Panc1 (cell line): ENCODE results near the gene MATCAP1. TPM values are rescaled to one million over a fixed set of nuclear protein-coding genes. Genes with fewer than 3 reads are reported as not detected.

Experiments used
- ATAC-seq: fragments of 200-7000 bp; cut with Tn5 transposase; 2 replicates; pipeline ENCODE4 v1.9.1; 2020; ENCODE audit warnings: mild to moderate bottlenecking, moderate library complexity
- BruUV-seq: library from RNA; stranded (reverse); fragments of 400-500 nt; replicated peaks from 2 replicates; lab custom pipeline; 2021; lab: Mats Ljungman, UMichigan
- CTCF ChIA-PET: fragments of 300-600 bp; sonication (Branson Sonifier 250); formaldehyde crosslinking; loops from one replicate; lab custom pipeline; 2022; ENCODE audit warnings: antibody characterized with exemption; lab: Charles Lee
- POLR2A ChIA-PET: fragments of 300-600 bp; sonication (Branson Sonifier 250); formaldehyde crosslinking; loops from one replicate; lab custom pipeline; 2022; ENCODE audit warnings: antibody characterized with exemption; lab: Charles Lee
- DNase-seq: peaks from one replicate; pipeline ENCODE4 v3.0.0-alpha.2; 2010; ENCODE audit warnings: low read depth, low spot score
- H3K27ac ChIP-seq: 2 replicates; pipeline ENCODE4 v1.5.1; 2011; ENCODE audit warnings: mild to moderate bottlenecking, low read length, inconsistent platforms
- H3K27me3 ChIP-seq: fragments of 200-500 bp; sonication (Bioruptor generic); 2 replicates; pipeline ENCODE4 v1.6.0; 2014; ENCODE audit warnings: low read length, inconsistent platforms; ENCODE audit not compliant: control insufficient read depth, insufficient read depth
- H3K36me3 ChIP-seq: fragments of 200-500 bp; sonication (Bioruptor generic); 2 replicates; pipeline ENCODE4 v1.5.1; 2014; ENCODE audit warnings: inconsistent platforms, mild to moderate bottlenecking, low read length, moderate library complexity; ENCODE audit not compliant: control insufficient read depth, insufficient read depth
- H3K4me1 ChIP-seq: 2 replicates; pipeline ENCODE4 v1.5.1; 2011; ENCODE audit warnings: inconsistent platforms, mild to moderate bottlenecking, low read length, moderate library complexity; ENCODE audit not compliant: control insufficient read depth, insufficient read depth
- H3K4me3 ChIP-seq, 2 experiments: 2 replicates each; pipeline ENCODE4 v1.5.1; 2011 to 2012; ENCODE audit warnings: low read depth in 2 of 2, low read length in 2 of 2, mild to moderate bottlenecking in 2 of 2, inconsistent platforms in 1 of 2, moderate library complexity in 1 of 2
- H3K9me3 ChIP-seq: fragments of 200-500 bp; sonication (Bioruptor generic); 2 replicates; pipeline ENCODE4 v1.5.1; 2014; ENCODE audit warnings: low read depth, mild to moderate bottlenecking, inconsistent platforms, low read length, moderate library complexity; ENCODE audit not compliant: control insufficient read depth, insufficient read depth
- POLR2AphosphoS5 ChIP-seq: IDR thresholded peaks from 2 replicates; pipeline ENCODE4 v1.6.1; 2012; ENCODE audit warnings: mild to moderate bottlenecking, low read depth, low read length, moderate library complexity
- SIN3A ChIP-seq: IDR thresholded peaks from 2 replicates; pipeline ENCODE4 v1.6.1; 2012; ENCODE audit warnings: low read depth, mild to moderate bottlenecking, low read length, moderate library complexity, borderline replicate concordance; ENCODE audit not compliant: insufficient read depth
- TCF7L2 ChIP-seq: IDR thresholded peaks from 2 replicates; pipeline ENCODE4 v1.6.1; 2011; ENCODE audit warnings: mild to moderate bottlenecking, low read depth, low read length, inconsistent platforms
- in situ Hi-C: cut with HindIII; loops from 2 replicates; pipeline ENCODE4 v1.10.0; 2016; ENCODE audit warnings: low sequenced_read_pairs, low pct_unique_long_range_greater_than_20kb
- intact Hi-C: fragments of 100-400 bp; cut with micrococcal nuclease; formaldehyde crosslinking; loops from one replicate; pipeline ENCODE4 v1.10.0; 2022; ENCODE audit not compliant: unreplicated experiment
- total RNA-seq: library from RNA; stranded (reverse); gene quantifications from one replicate; pipeline ENCODE4 v1.2.1, GENCODE V29; 2021; ENCODE audit not compliant: unreplicated experiment
- TF ChIP-seq, protein P1 (sequence below): fragments of 450-650 bp; IDR thresholded peaks from 2 replicates; pipeline ENCODE4 v1.5.1; 2017; ENCODE audit warnings: mild to moderate bottlenecking
- TF ChIP-seq, protein P2 (sequence below), 2 experiments: IDR thresholded peaks; 2 replicates each; pipeline ENCODE4 v1.6.1; 2011 to 2012; ENCODE audit warnings: low read depth in 2 of 2, control low read depth in 1 of 2, low read length in 1 of 2, mild to moderate bottlenecking in 1 of 2, moderate library complexity in 1 of 2; ENCODE audit not compliant: insufficient read depth in 1 of 2

The MATCAP1 gene
- total RNA-seq, 1 experiment from 2014 or later = 13.9 TPM

DNA sequence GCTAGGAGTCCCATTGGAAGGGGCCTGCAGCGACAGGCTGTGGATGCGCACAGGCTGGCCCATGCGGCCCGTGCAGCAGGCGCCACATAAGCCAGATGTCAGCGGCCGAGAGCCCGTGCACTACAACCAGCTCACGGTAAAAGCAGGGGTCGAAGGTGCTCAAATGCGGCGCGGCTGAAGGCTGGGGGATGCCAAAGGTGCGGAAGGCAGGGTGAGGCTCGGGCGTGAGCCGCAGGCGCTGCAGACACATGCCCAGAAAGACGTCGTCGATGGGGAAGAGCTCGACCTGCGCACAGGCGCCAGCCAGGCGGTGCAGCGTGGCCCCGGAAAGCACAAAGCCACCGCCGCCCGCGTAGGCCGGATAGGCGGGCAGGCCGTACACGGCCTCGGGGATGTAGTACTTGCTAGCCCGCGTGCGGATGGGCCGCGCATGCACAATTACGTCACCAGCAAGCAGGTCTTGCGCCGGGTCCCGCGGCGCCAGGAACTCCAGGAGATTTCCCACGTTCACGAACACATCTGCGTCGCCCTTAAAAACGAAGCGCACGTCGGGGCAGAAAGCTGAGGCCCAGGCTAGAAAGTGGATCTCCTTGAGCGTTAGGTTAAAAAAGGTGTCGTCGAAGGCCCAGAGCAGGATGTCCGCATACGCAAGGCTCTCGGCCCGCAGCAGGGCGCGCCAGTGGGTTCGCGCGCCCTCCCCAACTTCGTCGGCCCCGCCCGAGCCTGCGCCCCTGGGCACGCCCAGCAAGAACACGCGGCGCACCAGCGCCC lies 34.3 kb downstream of the MATCAP1 start:
- ChIA-PET POLR2A (no interaction called here), CTCF (no interaction called here)
- Histone ChIP-seq H3K27me3 (no peaks in the 10 kb centered on the region), H3K27ac (no peak overlapping the region), H3K36me3 (no peaks in the 10 kb centered on the region), H3K9me3 (no peaks in the 10 kb centered on the region), H3K4me1 (peaks cover 5% of the 10 kb centered on the region), H3K4me3 (peak overlapping the region; percentile 29 to 56)
- intact Hi-C loops (loop anchor here (10.0 kb wide), 2 partner anchors 135 to 175 kb away; no protein-coding TSS in a partner anchor), in situ Hi-C loops (no loop called here)
- BruUV-seq = no TSS peak
- no peak for DNase-seq
- TF ChIP-seq, protein P1, sequence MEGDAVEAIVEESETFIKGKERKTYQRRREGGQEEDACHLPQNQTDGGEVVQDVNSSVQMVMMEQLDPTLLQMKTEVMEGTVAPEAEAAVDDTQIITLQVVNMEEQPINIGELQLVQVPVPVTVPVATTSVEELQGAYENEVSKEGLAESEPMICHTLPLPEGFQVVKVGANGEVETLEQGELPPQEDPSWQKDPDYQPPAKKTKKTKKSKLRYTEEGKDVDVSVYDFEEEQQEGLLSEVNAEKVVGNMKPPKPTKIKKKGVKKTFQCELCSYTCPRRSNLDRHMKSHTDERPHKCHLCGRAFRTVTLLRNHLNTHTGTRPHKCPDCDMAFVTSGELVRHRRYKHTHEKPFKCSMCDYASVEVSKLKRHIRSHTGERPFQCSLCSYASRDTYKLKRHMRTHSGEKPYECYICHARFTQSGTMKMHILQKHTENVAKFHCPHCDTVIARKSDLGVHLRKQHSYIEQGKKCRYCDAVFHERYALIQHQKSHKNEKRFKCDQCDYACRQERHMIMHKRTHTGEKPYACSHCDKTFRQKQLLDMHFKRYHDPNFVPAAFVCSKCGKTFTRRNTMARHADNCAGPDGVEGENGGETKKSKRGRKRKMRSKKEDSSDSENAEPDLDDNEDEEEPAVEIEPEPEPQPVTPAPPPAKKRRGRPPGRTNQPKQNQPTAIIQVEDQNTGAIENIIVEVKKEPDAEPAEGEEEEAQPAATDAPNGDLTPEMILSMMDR = no peak
- TF ChIP-seq SIN3A = no peak
- no peak for TF ChIP-seq POLR2AphosphoS5
- TF ChIP-seq, protein P2, sequence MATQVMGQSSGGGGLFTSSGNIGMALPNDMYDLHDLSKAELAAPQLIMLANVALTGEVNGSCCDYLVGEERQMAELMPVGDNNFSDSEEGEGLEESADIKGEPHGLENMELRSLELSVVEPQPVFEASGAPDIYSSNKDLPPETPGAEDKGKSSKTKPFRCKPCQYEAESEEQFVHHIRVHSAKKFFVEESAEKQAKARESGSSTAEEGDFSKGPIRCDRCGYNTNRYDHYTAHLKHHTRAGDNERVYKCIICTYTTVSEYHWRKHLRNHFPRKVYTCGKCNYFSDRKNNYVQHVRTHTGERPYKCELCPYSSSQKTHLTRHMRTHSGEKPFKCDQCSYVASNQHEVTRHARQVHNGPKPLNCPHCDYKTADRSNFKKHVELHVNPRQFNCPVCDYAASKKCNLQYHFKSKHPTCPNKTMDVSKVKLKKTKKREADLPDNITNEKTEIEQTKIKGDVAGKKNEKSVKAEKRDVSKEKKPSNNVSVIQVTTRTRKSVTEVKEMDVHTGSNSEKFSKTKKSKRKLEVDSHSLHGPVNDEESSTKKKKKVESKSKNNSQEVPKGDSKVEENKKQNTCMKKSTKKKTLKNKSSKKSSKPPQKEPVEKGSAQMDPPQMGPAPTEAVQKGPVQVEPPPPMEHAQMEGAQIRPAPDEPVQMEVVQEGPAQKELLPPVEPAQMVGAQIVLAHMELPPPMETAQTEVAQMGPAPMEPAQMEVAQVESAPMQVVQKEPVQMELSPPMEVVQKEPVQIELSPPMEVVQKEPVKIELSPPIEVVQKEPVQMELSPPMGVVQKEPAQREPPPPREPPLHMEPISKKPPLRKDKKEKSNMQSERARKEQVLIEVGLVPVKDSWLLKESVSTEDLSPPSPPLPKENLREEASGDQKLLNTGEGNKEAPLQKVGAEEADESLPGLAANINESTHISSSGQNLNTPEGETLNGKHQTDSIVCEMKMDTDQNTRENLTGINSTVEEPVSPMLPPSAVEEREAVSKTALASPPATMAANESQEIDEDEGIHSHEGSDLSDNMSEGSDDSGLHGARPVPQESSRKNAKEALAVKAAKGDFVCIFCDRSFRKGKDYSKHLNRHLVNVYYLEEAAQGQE (IDR thresholded peaks at IDR 0.05; ENCODE audit: insufficient read depth in 1 of 2, low read depth in 2 of 2, low read length in 1 of 2) = no peak
- TF ChIP-seq TCF7L2 = no peak
- no peak for ATAC-seq

DNA sequence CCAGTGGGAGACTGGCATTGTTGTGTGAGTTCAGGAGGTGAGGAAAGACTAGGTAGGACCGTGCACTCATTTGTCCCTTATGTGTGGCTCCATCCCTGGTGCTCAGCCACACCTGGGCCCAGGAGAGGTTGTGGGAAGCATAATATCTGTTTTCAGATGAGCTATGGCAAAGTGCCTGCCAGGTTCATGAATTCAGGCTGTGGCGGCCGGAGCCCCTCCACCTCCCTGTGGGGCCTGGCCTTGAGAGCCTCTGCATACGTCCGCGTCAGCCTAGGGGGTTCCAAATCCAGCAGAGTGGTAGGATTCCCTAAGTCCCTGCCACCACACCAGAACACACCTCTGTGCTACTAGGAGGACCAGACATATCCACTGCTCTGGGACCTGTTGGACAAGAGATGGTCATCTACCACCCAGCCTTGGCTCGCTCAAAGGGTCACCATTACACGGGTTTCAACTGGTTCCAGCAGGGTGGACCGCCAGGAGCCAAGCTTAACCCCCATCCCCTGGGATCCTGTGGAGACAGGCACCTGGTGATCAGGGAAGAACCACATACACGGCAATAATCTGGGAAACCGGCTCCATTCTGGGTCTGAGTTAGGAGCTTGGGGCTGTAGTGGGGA lies 35.0 kb downstream of the MATCAP1 start:
- peaks cover 5% of the 10 kb centered on the region; the same call in 1 of the 2 replicates for H3K36me3 ChIP-seq
- ATAC-seq (no peak), DNase-seq (no peak)
- peaks cover 5% of the 10 kb centered on the region for H3K4me1 ChIP-seq
- no peak for TF ChIP-seq POLR2AphosphoS5
- no peak for TF ChIP-seq SIN3A
- TF ChIP-seq, protein P2 (IDR thresholded peaks at IDR 0.05; ENCODE audit: insufficient read depth in 1 of 2, low read depth in 2 of 2, low read length in 1 of 2) = no peak
- TF ChIP-seq TCF7L2 = no peak
- TF ChIP-seq, protein P1 = no peak
- ChIA-PET POLR2A (no interaction called here), CTCF (no interaction called here)
- H3K4me3 ChIP-seq = no peak overlapping the region
- no peak overlapping the region for H3K27ac ChIP-seq
- in situ Hi-C loops = no loop called here
- no peaks in the 10 kb centered on the region for H3K27me3 ChIP-seq
- no TSS peak for BruUV-seq
- H3K9me3 ChIP-seq = no peaks in the 10 kb centered on the region
- intact Hi-C loops = no loop called here
